HL-60 (cell line): ENCODE results near the gene MOCS1.

Experiments used
- DNase-seq, 2 experiments: peaks; one replicate each; pipeline ENCODE4 v3.0.0-alpha.2; 2010 to 2020; ENCODE audit warnings: low read depth in 1 of 2, low spot score in 1 of 2
- H3K27ac ChIP-seq: fragments of 250-450 bp; sonication (Bioruptor Pico); replicated peaks from 2 replicates; pipeline ENCODE4 v1.5.1; 2020; ENCODE audit warnings: mild to moderate bottlenecking, moderate library complexity
- H3K27me3 ChIP-seq: fragments of 250-450 bp; sonication (Bioruptor Pico); 2 replicates; pipeline ENCODE4 v1.5.1; 2021; ENCODE audit warnings: mild to moderate bottlenecking, moderate library complexity; ENCODE audit not compliant: insufficient read depth, poor library complexity, severe bottlenecking
- H3K4me3 ChIP-seq: replicated peaks from 2 replicates; pipeline ENCODE4 v1.5.1; 2011; ENCODE audit warnings: mild to moderate bottlenecking, control low read depth, low read length; ENCODE audit not compliant: insufficient read depth
- GABPA ChIP-seq: IDR thresholded peaks from 2 replicates; pipeline ENCODE4 v1.6.1; 2012; ENCODE audit warnings: low read depth
- POLR2AphosphoS5 ChIP-seq: IDR thresholded peaks from 2 replicates; pipeline ENCODE4 v1.6.1; 2012; ENCODE audit warnings: low read depth
- SPI1 ChIP-seq: IDR thresholded peaks from 2 replicates; pipeline ENCODE4 v1.6.1; 2012; ENCODE audit warnings: low read depth, mild to moderate bottlenecking, borderline replicate concordance
- TF ChIP-seq, protein P1 (sequence below): IDR thresholded peaks from one replicate; pipeline ENCODE4 v1.5.1; 2011; ENCODE audit warnings: low read length, control low read depth, inconsistent platforms; ENCODE audit not compliant: insufficient read depth
- TF ChIP-seq, protein P2 (sequence below): IDR thresholded peaks from 2 replicates; pipeline ENCODE4 v1.6.1; 2012; ENCODE audit warnings: low read depth; ENCODE audit not compliant: insufficient replicate concordance

MOCS1 gene

DNA sequence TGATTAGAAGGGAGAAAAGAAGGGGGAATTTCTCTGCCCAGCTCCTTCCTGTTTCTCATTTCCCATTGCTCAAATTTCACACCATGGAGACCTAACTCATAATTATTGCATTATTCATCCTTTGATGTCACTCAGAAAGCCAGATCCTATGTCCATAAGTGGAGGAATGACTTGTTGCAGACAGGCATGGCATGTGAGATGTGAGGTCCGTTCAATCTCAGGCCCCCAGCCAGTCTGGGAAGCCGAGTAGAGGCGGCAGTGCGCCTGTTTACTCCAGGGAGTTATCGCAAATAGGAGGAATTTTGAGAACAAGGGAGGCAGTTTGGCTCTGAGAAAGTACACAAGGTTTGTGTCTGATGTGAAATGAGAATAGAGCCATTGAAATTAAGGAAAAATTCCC is 26.9 kb upstream of the MOCS1 start:
- no peak for TF ChIP-seq POLR2AphosphoS5
- TF ChIP-seq, protein P1, sequence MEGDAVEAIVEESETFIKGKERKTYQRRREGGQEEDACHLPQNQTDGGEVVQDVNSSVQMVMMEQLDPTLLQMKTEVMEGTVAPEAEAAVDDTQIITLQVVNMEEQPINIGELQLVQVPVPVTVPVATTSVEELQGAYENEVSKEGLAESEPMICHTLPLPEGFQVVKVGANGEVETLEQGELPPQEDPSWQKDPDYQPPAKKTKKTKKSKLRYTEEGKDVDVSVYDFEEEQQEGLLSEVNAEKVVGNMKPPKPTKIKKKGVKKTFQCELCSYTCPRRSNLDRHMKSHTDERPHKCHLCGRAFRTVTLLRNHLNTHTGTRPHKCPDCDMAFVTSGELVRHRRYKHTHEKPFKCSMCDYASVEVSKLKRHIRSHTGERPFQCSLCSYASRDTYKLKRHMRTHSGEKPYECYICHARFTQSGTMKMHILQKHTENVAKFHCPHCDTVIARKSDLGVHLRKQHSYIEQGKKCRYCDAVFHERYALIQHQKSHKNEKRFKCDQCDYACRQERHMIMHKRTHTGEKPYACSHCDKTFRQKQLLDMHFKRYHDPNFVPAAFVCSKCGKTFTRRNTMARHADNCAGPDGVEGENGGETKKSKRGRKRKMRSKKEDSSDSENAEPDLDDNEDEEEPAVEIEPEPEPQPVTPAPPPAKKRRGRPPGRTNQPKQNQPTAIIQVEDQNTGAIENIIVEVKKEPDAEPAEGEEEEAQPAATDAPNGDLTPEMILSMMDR, result no peak
- TF ChIP-seq SPI1, result no peak
- TF ChIP-seq, protein P2, sequence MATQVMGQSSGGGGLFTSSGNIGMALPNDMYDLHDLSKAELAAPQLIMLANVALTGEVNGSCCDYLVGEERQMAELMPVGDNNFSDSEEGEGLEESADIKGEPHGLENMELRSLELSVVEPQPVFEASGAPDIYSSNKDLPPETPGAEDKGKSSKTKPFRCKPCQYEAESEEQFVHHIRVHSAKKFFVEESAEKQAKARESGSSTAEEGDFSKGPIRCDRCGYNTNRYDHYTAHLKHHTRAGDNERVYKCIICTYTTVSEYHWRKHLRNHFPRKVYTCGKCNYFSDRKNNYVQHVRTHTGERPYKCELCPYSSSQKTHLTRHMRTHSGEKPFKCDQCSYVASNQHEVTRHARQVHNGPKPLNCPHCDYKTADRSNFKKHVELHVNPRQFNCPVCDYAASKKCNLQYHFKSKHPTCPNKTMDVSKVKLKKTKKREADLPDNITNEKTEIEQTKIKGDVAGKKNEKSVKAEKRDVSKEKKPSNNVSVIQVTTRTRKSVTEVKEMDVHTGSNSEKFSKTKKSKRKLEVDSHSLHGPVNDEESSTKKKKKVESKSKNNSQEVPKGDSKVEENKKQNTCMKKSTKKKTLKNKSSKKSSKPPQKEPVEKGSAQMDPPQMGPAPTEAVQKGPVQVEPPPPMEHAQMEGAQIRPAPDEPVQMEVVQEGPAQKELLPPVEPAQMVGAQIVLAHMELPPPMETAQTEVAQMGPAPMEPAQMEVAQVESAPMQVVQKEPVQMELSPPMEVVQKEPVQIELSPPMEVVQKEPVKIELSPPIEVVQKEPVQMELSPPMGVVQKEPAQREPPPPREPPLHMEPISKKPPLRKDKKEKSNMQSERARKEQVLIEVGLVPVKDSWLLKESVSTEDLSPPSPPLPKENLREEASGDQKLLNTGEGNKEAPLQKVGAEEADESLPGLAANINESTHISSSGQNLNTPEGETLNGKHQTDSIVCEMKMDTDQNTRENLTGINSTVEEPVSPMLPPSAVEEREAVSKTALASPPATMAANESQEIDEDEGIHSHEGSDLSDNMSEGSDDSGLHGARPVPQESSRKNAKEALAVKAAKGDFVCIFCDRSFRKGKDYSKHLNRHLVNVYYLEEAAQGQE, result no peak
- TF ChIP-seq GABPA, result no peak
- Histone ChIP-seq H3K27me3 (no peaks in the 10 kb centered on the region), H3K27ac (no peak overlapping the region), H3K4me3 (no peak overlapping the region)
- no peak for DNase-seq

DNA sequence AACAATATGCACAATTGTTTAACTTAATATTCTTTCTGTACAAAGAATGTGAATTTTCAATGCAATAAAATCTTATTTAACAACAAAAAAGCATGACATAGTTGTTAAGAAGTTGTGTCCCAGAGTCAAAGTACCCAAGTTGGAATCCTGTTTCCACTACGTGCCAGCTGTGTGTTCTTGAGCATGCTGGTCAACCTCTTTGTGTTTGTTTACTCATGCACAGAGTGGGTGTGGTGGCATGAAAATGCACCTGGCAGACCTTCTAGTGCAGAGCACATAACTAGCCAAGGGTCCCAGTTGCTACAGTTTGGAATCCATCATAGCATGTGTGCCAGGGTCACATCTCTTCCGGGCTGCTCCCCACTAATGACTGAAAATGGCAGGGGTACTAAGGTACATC is 24.7 kb upstream of the MOCS1 start:
- TF ChIP-seq SPI1 (no peak), GABPA (no peak), POLR2AphosphoS5 (no peak)
- TF ChIP-seq, protein P1, result no peak
- TF ChIP-seq, protein P2, result no peak
- no peaks in the 10 kb centered on the region for H3K27me3 ChIP-seq
- no peak overlapping the region for H3K4me3 ChIP-seq
- H3K27ac ChIP-seq, result no peak overlapping the region
- DNase-seq, result no peak

DNA sequence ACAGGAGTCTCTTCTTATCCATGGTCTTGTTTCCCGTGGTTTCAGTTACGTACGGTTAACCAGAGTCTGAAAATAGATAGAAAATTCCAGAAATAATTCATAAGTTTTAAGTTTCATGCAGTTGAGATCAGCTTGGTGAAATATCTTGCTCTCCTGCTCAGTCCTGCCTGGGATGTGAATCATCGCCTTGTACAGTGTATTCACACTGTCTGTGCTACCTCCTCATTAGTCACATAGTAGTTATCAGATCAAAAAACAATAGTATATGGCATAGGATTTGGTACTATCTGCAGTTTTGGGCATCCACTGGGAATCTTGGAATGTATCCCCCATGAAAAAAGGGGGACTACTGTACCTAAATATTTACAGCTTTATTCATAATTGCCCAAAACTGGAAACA is 22.7 kb upstream of the MOCS1 start:
- Histone ChIP-seq H3K27me3 (no peaks in the 10 kb centered on the region), H3K27ac (no peak overlapping the region), H3K4me3 (no peak overlapping the region)
- no peak for TF ChIP-seq POLR2AphosphoS5
- no peak for TF ChIP-seq GABPA
- TF ChIP-seq, protein P2, result no peak
- TF ChIP-seq, protein P1, result no peak
- TF ChIP-seq SPI1, result no peak
- DNase-seq, result no peak
